Measurements from ENCODE around the gene SH3D19. TPM values are rescaled to one million over a fixed set of nuclear protein-coding genes. Genes with fewer than 3 reads are reported as not detected.

The SH3D19 gene
- total RNA-seq, 4 donors from 2014 or later = 117 to 201 (median 130) TPM

GRCh38 chr4:151359576-151359975 is 34.2 kb upstream of the SH3D19 start:
- WGBS, 2 donors (ENCODE audit: low coverage in 1 of 2) = 40 to 61% methylated on average over 4 of the region's 4 CpGs
- in situ Hi-C loops (cut with MboI; ENCODE audit: low pct_ligation_motif_present in 1 of 4, low pct_unique_long_range_greater_than_20kb in 1 of 4, low sequenced_read_pairs in 3 of 4) (loop anchor here (25.0 kb wide), 3 partner anchors 97 to 247 kb away; no protein-coding TSS in a partner anchor), intact Hi-C loops (cut with DNase I; ENCODE audit: low total_unique reads) (loop anchor here (5.0 kb wide), 1 partner anchor 1482 kb away; no protein-coding TSS in a partner anchor)
- DNase-seq = peak; percentile 80
- H3K4me3 ChIP-seq = no peak overlapping the region
- H3K36me3 ChIP-seq = no peaks in the 10 kb centered on the region
- peaks cover 0 to 18% (median 7%) of the 10 kb centered on the region in 4 donors for H3K4me1 ChIP-seq
- TF ChIP-seq POLR2A (IDR thresholded peaks at IDR 0.05) (no peak), POLR2AphosphoS5 (IDR thresholded peaks at IDR 0.05) (no peak), CTCF (IDR thresholded peaks at IDR 0.05) (no peak), EP300 (IDR thresholded peaks at IDR 0.05; ENCODE audit: low read depth) (no peak)
- peak overlapping the region in 3 of 4 donors; percentile 3 to 51 (median 24) for H3K27ac ChIP-seq
- no peaks in the 10 kb centered on the region for H3K27me3 ChIP-seq
- H3K9me3 ChIP-seq = no peaks in the 10 kb centered on the region

GRCh38 chr4:151358266-151358665 is 32.9 kb upstream of the SH3D19 start:
- H3K4me3 ChIP-seq = no peak overlapping the region
- intact Hi-C loops (cut with DNase I; ENCODE audit: low total_unique reads) (loop anchor here (5.0 kb wide), 1 partner anchor 1481 kb away; no protein-coding TSS in a partner anchor), in situ Hi-C loops (cut with MboI; ENCODE audit: low pct_ligation_motif_present in 1 of 4, low pct_unique_long_range_greater_than_20kb in 1 of 4, low sequenced_read_pairs in 3 of 4) (loop anchor here (25.0 kb wide), 3 partner anchors 96 to 246 kb away; no protein-coding TSS in a partner anchor)
- 87 to 94% methylated on average over 3 of the region's 3 CpGs for WGBS, 2 donors (ENCODE audit: low coverage in 1 of 2)
- DNase-seq = no peak
- H3K9me3 ChIP-seq = no peaks in the 10 kb centered on the region
- H3K27ac ChIP-seq = no peak overlapping the region
- TF ChIP-seq POLR2AphosphoS5 (IDR thresholded peaks at IDR 0.05) (no peak), EP300 (IDR thresholded peaks at IDR 0.05; ENCODE audit: low read depth) (no peak), CTCF (IDR thresholded peaks at IDR 0.05) (no peak), POLR2A (IDR thresholded peaks at IDR 0.05) (no peak)
- H3K27me3 ChIP-seq = no peaks in the 10 kb centered on the region
- no peaks in the 10 kb centered on the region for H3K36me3 ChIP-seq
- peaks cover 0 to 18% (median 7%) of the 10 kb centered on the region in 4 donors for H3K4me1 ChIP-seq

- H3K4me1 ChIP-seq = peaks cover 0 to 15% (median 7%) of the 10 kb centered on the region in 4 donors
- H3K27ac ChIP-seq = no peak overlapping the region
- 65 to 100% methylated on average over 1 of the region's 1 CpG for WGBS, 2 donors (ENCODE audit: low coverage in 1 of 2)
- TF ChIP-seq EP300 (IDR thresholded peaks at IDR 0.05; ENCODE audit: low read depth) (no peak), POLR2AphosphoS5 (IDR thresholded peaks at IDR 0.05) (no peak), POLR2A (IDR thresholded peaks at IDR 0.05) (no peak), CTCF (IDR thresholded peaks at IDR 0.05) (no peak)
- in situ Hi-C loops (cut with MboI; ENCODE audit: low pct_ligation_motif_present in 1 of 4, low pct_unique_long_range_greater_than_20kb in 1 of 4, low sequenced_read_pairs in 3 of 4) (loop anchor here (25.0 kb wide), 3 partner anchors 94 to 244 kb away; no protein-coding TSS in a partner anchor), intact Hi-C loops (cut with DNase I; ENCODE audit: low total_unique reads) (loop anchor here (5.0 kb wide), 1 partner anchor 1479 kb away; no protein-coding TSS in a partner anchor)
- no peaks in the 10 kb centered on the region for H3K27me3 ChIP-seq
- no peak for DNase-seq
- no peaks in the 10 kb centered on the region for H3K36me3 ChIP-seq
- H3K9me3 ChIP-seq = no peaks in the 10 kb centered on the region
- H3K4me3 ChIP-seq = no peak overlapping the region
Measured at GRCh38 chr4:151356510-151356909, 31.1 kb upstream of the SH3D19 start.

GRCh38 chr4:151355155-151355554 is 29.8 kb upstream of the SH3D19 start:
- no peak for TF ChIP-seq EP300 (IDR thresholded peaks at IDR 0.05; ENCODE audit: low read depth)
- TF ChIP-seq POLR2AphosphoS5 (IDR thresholded peaks at IDR 0.05) = no peak
- no peak for TF ChIP-seq CTCF (IDR thresholded peaks at IDR 0.05)
- no peak for TF ChIP-seq POLR2A (IDR thresholded peaks at IDR 0.05)
- DNase-seq = no peak
- Histone ChIP-seq H3K27ac (no peak overlapping the region), H3K9me3 (no peaks in the 10 kb centered on the region), H3K27me3 (no peaks in the 10 kb centered on the region), H3K4me1 (peaks cover 0 to 11% (median 6%) of the 10 kb centered on the region in 4 donors), H3K36me3 (no peaks in the 10 kb centered on the region), H3K4me3 (no peak overlapping the region)
- intact Hi-C loops (cut with DNase I; ENCODE audit: low total_unique reads) = loop anchor here (5.0 kb wide), 1 partner anchor 1478 kb away; no protein-coding TSS in a partner anchor
- 67 to 72% methylated on average over 2 to 4 of the region's 4 CpGs for WGBS, 2 donors (ENCODE audit: low coverage in 1 of 2)
- in situ Hi-C loops (cut with MboI; ENCODE audit: low pct_ligation_motif_present in 1 of 4, low pct_unique_long_range_greater_than_20kb in 1 of 4, low sequenced_read_pairs in 3 of 4) = loop anchor here (25.0 kb wide), 3 partner anchors 93 to 243 kb away; no protein-coding TSS in a partner anchor

Measured in transverse colon (tissue), 4 donors.